T-helper 2 cell treated with Interferon-gamma antibody and Interleukin-4, amounts not matched to agents 5 μg/mL and 100 μg/mL, for 36 hours (primary cell): ENCODE measurements around the gene RGS19.

ENCODE experiments used
- DNase-seq: peaks from one replicate; pipeline ENCODE4 v3.0.0; 2021; ENCODE audit warnings: low spot score
- H3K27ac Mint-ChIP-seq: one replicate; pipeline ENCODE4 v1.8.0; 2021; ENCODE audit warnings: mild to moderate bottlenecking, mixed read lengths
- H3K27me3 Mint-ChIP-seq: one replicate; pipeline ENCODE4 v1.8.0; 2021; ENCODE audit warnings: low read depth, mixed read lengths
- H3K36me3 Mint-ChIP-seq: one replicate; pipeline ENCODE4 v1.8.0; 2021; ENCODE audit warnings: low read depth, mixed read lengths
- H3K4me1 Mint-ChIP-seq: one replicate; pipeline ENCODE4 v1.8.0; 2021; ENCODE audit warnings: low read depth, mixed read lengths
- H3K4me3 Mint-ChIP-seq: one replicate; pipeline ENCODE4 v1.8.0; 2022; ENCODE audit warnings: mild to moderate bottlenecking, moderate library complexity, mixed read lengths
- H3K9me3 Mint-ChIP-seq: one replicate; pipeline ENCODE4 v1.8.0; 2021; ENCODE audit warnings: mixed read lengths

The RGS19 gene

DNA sequence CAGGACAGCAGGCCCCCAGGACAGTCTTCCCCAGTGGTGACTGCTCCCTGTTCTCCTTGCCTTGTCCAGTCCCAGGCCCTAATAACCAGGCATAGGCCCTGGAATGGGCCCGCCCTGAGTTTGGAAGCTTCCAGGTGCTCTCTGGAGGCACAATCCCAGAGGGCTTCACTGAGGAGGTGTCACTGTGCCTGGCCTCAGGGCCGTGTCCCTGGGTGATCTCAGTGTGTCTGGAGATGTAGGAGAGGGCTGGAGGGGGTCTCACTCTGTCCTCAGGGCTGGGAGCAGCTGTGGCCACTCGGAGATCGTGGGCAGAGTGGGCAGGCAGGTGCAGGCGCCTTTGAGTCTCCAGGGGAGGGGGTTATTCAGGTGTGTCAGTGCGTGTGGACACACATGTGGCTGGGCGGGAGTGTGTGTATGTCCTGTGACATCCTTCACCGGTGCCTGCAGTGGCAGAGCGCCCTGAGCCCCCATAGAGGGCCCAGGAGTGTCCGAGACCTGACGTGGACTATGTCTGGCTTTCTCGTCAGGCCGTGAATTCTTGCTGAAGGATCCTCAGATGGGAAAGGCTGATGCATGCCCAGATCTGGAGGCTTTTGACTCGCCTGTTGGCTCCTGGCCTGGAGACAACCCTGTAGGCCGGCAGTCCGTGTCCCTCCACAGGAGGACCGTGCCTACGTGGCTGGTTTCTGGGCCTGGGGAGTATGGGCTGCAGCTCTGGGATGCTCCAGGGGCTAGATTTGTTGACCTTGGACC, 33.5 kb upstream of the RGS19 start:
- H3K9me3 Mint-ChIP-seq = no peaks in the 10 kb centered on the region
- no peaks in the 10 kb centered on the region for H3K4me1 Mint-ChIP-seq
- DNase-seq = peak; percentile 2
- H3K27ac Mint-ChIP-seq = no peak overlapping the region
- no peaks in the 10 kb centered on the region for H3K27me3 Mint-ChIP-seq
- no peaks in the 10 kb centered on the region for H3K36me3 Mint-ChIP-seq
- no peak overlapping the region for H3K4me3 Mint-ChIP-seq

DNA sequence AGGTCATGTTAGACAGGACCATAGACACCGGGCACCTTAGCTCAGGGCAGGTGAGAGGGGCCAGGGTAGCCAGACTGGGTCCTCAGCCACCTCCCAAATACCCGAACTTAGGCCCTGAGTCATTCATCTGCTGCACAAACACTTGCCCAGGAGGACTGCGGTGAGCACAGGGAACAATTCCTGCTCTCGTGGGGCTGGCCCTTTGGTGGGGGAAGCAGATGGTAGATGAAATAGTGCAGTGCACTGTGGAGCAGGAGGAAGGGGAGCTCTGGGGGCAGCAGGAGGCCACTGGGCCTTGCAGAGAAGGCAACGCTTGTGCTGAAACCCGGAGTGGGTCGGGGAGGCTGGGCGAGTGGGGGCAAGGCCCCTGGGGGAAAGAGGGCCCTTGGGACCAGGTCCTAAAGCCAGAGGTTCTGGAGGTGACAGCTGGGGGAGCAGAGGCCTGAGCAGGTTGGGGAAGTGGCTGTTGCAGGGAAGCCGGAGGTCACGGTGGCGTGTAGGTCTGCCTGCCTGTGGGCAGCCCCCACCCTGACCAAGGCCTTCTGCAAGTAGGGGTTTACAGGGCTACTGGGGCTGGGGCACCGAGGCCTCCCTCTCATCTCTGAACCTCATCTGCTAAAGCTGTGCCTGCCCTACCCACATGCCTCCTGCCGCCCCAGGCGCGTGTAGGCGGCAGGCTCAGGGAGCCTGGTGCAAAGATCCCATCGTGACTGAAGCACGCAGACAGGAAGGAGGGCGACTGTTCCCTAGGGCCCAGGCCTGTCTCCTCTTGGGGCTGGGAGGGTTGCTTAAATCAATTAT, 32.7 kb upstream of the RGS19 start:
- Mint-ChIP-seq H3K4me1 (no peaks in the 10 kb centered on the region), H3K9me3 (no peaks in the 10 kb centered on the region), H3K27ac (no peak overlapping the region), H3K4me3 (no peak overlapping the region), H3K27me3 (no peaks in the 10 kb centered on the region), H3K36me3 (no peaks in the 10 kb centered on the region)
- DNase-seq = no peak

DNA sequence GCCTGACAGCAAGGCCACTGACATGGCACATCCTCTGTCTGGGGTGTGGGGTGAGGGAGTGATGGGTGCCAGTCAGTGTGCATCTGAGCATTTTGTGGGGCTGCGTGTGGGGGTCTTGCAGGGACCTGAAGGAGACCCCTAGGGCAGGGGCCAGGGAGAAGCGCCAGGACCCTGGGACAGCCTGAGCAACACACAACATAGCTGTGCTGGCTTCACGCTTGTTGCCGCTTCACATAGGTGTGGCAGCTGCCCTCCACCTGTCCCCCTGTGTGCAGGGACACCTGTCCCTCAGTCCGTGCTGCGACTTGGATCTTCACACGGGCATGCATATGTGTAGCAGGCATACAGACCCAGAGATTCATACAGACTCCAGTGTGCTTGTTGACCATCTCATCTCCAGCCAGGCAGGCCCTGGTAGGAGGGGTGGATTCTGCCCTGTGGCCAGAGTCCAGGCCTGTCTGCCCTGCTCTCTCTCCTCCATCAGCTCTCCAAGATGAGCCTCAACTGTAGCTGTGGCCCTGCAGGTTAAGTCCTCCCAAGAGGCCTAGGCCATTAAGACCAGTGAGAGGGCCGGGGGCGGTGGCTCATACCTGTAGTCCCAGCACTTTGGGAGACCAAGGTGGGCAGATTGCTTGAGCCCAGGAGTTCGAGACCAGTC, 31.2 kb upstream of the RGS19 start:
- H3K4me3 Mint-ChIP-seq = no peak overlapping the region
- no peaks in the 10 kb centered on the region for H3K27me3 Mint-ChIP-seq
- H3K9me3 Mint-ChIP-seq = no peaks in the 10 kb centered on the region
- no peaks in the 10 kb centered on the region for H3K36me3 Mint-ChIP-seq
- DNase-seq = peak; percentile 2
- no peaks in the 10 kb centered on the region for H3K4me1 Mint-ChIP-seq
- no peak overlapping the region for H3K27ac Mint-ChIP-seq

GRCh38 chr20:64109831-64110391, 30.6 kb upstream of the RGS19 start:
- Mint-ChIP-seq H3K27ac (no peak overlapping the region), H3K4me3 (no peak overlapping the region), H3K4me1 (no peaks in the 10 kb centered on the region), H3K9me3 (no peaks in the 10 kb centered on the region), H3K36me3 (no peaks in the 10 kb centered on the region), H3K27me3 (no peaks in the 10 kb centered on the region)
- no peak for DNase-seq

DNA sequence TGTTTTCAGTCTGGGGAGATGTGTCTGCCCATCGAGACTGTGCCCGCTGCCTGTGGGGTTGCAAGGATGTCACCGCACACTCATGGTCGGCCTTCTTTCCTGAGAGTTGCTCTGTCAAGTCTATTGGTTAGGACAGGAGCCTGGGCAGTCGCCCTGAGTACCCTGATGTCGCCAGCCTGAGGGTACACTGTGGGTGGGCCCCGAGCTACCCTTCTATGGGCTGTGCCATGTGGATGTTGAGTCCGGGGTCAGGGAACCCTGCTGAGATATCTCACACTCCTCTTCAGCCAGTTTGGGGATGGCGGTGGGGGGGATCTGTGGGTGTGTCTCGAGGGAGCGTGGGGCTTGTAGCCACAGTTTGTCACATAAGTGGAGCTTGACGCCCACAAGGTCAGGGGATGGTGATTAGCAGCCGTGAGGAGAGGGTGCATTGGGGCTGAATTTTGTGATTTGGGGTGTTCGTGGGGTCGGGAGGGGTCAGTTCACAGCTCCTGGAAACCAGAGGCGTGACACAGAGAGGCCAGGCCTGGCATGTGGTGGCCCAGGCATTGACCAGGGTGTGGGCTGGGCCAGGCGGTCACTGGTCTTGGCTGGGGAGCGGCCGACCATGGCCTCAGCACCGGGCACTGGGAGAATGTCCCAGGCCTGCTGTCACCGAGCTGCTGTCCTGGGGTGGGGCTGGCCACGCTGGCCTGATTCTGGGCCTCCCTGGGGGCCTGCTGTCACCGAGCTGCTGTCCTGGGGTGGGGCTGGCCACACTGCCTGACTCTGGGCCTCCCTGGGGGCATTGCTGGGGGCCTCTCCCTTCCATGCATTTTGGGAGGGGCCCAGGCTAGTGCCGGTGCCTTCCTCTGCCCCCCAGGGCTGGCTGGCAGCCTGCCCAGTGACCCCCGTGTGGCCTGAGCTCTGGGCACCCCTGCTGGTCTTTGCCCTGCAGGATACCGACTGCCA, 29.7 kb upstream of the RGS19 start:
- H3K4me3 Mint-ChIP-seq = no peak overlapping the region
- H3K4me1 Mint-ChIP-seq = no peaks in the 10 kb centered on the region
- H3K36me3 Mint-ChIP-seq = no peaks in the 10 kb centered on the region
- no peak overlapping the region for H3K27ac Mint-ChIP-seq
- DNase-seq = no peak
- no peaks in the 10 kb centered on the region for H3K27me3 Mint-ChIP-seq
- H3K9me3 Mint-ChIP-seq = no peaks in the 10 kb centered on the region

- DNase-seq = no peak
Measured at GRCh38 chr20:64107736-64108457, 28.6 kb upstream of the RGS19 start.

DNA sequence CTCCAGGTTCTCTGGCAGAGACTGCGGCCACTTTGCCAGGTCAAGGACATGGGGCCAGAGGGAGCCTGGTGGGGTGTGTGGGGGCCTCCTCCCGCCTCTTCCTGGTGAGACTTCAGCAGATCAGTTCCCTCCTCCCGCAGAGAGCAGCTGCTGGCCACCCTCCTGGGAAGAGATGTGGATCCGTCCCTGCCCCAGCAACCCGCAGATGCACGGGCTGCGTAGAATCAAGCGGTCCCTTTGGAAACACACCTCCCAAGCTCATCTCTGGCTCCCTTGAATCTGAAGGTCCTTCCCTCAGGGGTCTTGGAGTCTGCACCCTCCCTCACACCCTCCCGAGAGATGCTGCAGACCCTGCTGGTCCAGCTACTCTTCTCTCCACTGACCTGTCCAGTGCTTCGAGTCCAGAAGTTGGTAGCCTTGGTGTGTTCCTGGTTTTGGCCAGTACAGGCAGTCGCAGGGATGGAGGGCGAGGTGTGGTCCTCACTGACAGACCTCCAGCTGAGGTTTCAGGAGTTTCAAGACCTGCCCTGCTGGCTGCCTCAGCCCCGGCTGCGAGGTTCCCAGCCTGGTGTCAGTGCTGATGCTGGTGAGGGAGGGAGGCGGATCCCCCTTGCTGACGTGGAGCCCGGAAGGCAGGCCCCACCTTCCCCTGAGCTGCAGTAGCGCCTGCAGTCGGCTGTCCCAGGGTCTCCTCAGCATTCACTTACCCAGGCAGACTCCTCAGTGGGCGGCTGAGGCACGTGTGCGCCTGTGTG, 27.8 kb upstream of the RGS19 start, which contains the start of gene NPBWR2:
TSS of gene NPBWR2 (minus strand) at position 585 of the 755 bp plus-strand sequence. CDS start 734 bp downstream, outside the sequence.
- Mint-ChIP-seq H3K9me3 (no peaks in the 10 kb centered on the region), H3K4me1 (no peaks in the 10 kb centered on the region), H3K4me3 (no peak within 1 kb of the TSS), H3K27me3 (peaks cover 12% of the 10 kb centered on the region), H3K27ac (peak within 1 kb of the TSS; percentile 27), H3K36me3 (no peaks in the 10 kb centered on the region)
- DNase-seq = no peak

More at GRCh38 chr20:64107736-64108457, 28.6 kb upstream of the RGS19 start:
- Mint-ChIP-seq H3K4me3 (no peak overlapping the region), H3K27me3 (peaks cover 8% of the 10 kb centered on the region), H3K36me3 (no peaks in the 10 kb centered on the region), H3K4me1 (no peaks in the 10 kb centered on the region), H3K9me3 (no peaks in the 10 kb centered on the region), H3K27ac (peak overlapping the region; percentile 27)

DNA sequence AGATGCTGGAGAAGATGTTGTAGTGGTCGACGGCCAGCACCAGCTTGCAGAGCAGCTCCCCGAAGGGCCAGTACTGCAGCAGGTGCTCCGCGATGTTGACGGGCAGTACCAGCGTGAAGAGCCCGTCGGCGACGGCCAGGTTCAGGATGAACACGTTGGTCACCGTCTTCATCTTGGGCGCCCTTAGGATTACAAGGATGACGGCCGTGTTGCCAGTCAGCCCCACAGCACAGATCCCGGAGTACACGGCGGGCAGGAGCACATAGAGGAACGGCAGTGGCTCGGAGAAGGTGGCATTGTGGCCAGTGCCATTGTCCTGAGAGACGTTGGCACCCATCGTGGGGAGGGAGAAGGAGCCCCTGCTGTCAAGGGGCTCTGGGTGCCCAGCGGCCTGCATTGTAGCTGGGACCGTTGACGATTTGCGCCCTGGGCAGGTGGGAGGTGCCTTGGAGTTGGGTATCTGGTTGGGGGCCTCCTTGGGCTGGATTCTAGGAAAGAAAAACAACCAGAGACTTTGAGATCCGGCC, 27.2 kb upstream of the RGS19 start:
- Mint-ChIP-seq H3K9me3 (no peaks in the 10 kb centered on the region), H3K36me3 (no peaks in the 10 kb centered on the region), H3K4me3 (no peak overlapping the region), H3K4me1 (no peaks in the 10 kb centered on the region), H3K27ac (no peak overlapping the region), H3K27me3 (peaks cover 13% of the 10 kb centered on the region)
- no peak for DNase-seq

GRCh38 chr20:64105846-64106434, 26.6 kb upstream of the RGS19 start:
- Mint-ChIP-seq H3K4me3 (no peak overlapping the region), H3K9me3 (no peaks in the 10 kb centered on the region), H3K4me1 (no peaks in the 10 kb centered on the region), H3K27ac (no peak overlapping the region), H3K27me3 (peaks cover 19% of the 10 kb centered on the region), H3K36me3 (no peaks in the 10 kb centered on the region)
- no peak for DNase-seq

DNA sequence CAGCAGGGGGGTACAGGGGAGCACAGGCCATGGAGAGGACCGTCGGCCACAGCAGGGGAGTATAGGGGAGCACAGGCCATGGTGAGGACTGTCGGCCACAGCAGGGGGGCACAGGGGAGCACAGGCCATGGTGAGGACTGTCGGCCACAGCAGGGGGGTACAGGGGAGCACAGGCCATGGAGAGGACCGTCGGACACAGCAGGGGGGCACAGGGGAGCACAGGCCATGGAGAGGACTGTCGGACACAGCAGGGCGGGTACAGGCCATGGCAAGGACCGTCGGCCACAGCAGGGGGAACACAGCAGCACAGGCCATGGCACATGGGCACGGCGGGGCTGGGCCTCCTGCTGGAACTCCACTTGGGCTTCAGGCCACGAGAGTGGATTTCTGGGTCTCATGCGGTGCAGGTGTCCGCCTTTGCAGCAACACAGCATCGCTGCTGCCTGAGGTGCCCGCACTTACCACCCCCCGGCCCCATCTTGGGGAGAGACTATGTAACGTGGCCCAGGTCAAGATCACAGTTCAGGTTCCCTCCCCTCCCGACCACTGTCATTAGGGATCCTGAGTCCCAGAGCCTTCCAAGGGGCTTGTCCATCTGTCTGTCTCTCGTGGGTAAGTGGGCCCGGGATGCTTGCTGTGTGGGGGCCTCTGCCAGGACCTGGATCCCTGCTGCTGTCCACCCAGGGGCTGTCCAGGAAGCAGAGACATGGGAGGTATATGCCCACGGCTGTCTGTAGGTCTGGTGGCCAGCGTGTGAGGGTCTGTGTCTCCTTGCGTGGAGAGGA, 25.5 kb upstream of the RGS19 start:
- no peaks in the 10 kb centered on the region for H3K36me3 Mint-ChIP-seq
- H3K27me3 Mint-ChIP-seq = peaks cover 23% of the 10 kb centered on the region
- H3K4me1 Mint-ChIP-seq = no peaks in the 10 kb centered on the region
- no peak overlapping the region for H3K27ac Mint-ChIP-seq
- DNase-seq = no peak
- no peak overlapping the region for H3K4me3 Mint-ChIP-seq
- no peaks in the 10 kb centered on the region for H3K9me3 Mint-ChIP-seq
